H4 (cell line): ENCODE results near the gene TMEM207. TPM values are rescaled to one million over a fixed set of nuclear protein-coding genes. Genes with fewer than 3 reads are reported as not detected.
A peak's percentile ranks its signal among the peaks of the same experiment; 100 is the strongest.

Experiments
- DNase-seq: peaks from one replicate; pipeline ENCODE4 v3.0.0-alpha.2; 2015; ENCODE audit warnings: low spot score
- total RNA-seq: library from RNA; depleted of rRNA; stranded (reverse); fragments of >200 nt; shearing (Covaris generic); gene quantifications from 2 replicates; pipeline ENCODE4 v1.2.3, GENCODE V29; 2014

TMEM207 gene
- total RNA-seq, 1 experiment from 2014 or later: not detected

- no peak for DNase-seq
These were observed 5.0 kb downstream of the TMEM207 start for GRCh38 chr3:190444576-190445145.

DNA sequence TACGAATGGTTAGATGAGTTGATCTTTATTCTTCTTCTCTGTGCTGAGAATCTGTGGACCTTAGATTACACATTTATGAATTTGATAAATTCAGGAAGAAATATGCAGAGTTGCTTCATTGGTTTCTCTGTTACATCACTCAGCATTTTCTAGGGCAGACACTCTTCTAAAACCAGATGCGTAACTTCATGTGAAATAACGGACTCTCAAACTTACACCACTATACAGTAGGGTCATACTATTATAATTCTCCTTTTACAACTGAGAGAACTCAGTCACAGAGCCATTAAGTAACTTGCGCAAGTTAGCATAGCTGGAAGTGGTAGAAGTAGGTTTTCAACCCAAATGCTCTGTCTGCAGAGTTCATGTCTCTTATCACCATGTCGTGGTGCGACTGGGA is 5.7 kb downstream of the TMEM207 start:
- DNase-seq: no peak

- DNase-seq: peak; percentile 28
These were observed 6.4 kb downstream of the TMEM207 start for GRCh38 chr3:190443257-190443656.

- DNase-seq: no peak
These were observed 7.5 kb downstream of the TMEM207 start for GRCh38 chr3:190442240-190442639.

GRCh38 chr3:190436331-190436730 is 13.4 kb downstream of the TMEM207 start:
- no peak for DNase-seq

GRCh38 chr3:190435618-190436017 is 14.1 kb downstream of the TMEM207 start:
- DNase-seq: no peak

GRCh38 chr3:190433626-190434025 is 16.1 kb downstream of the TMEM207 start:
- DNase-seq: no peak

DNA sequence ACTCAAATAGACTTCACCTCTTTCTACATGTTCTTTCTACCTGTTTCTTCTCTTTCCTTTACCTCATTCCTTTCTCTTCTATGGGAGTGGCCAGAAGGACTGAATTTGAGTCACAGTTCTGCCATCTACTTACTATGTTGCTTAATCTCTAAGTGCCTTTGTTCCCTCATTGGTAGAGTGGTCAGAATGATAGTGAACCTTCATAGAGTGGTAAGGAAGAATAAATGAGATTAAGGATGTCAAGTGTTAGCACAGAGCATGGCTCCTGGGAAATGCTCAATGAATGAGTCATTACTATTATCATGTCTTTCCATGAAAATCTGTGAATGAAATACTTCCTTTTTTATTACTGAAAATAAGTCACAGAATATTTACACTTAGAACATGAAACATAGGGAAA is 17.5 kb downstream of the TMEM207 start:
- DNase-seq: no peak

DNA sequence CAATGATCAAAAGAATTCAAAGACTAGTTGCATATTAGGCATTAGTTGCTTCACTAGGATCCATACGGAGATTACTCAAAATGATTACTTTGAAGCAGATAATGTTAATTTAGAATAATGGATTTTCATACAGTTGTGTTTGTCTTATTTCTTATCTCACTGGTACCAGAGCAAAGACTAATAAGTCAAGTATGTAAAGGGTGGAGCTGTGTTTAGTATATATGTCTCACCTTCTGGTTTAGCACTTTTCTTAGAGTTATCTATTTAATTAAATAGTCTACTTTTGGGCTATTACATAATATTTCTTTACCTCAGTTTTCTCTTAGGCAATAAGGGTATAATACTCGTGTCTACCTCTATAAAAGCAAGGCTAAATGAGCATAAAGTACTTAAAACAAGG is 18.8 kb downstream of the TMEM207 start:
- no peak for DNase-seq

DNA sequence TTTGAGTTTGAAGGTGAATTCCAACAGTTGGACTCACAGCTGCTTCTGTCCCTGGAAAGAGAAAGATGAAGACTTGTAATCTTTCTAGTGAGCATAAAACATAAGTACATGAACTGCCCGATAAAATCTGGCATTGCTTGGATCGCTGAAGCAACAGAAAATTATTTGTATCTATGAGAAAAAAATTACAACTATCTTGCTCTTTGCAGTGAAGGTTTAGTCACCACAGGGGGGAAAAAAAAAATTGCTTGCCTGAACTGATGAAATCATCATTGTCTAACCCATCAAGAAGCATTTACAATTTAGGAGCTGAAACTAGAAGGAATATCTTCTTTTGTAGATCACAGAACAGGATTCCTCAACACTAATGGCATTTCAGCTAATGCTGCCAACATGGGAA is 20.0 kb downstream of the TMEM207 start:
- DNase-seq: no peak

DNA sequence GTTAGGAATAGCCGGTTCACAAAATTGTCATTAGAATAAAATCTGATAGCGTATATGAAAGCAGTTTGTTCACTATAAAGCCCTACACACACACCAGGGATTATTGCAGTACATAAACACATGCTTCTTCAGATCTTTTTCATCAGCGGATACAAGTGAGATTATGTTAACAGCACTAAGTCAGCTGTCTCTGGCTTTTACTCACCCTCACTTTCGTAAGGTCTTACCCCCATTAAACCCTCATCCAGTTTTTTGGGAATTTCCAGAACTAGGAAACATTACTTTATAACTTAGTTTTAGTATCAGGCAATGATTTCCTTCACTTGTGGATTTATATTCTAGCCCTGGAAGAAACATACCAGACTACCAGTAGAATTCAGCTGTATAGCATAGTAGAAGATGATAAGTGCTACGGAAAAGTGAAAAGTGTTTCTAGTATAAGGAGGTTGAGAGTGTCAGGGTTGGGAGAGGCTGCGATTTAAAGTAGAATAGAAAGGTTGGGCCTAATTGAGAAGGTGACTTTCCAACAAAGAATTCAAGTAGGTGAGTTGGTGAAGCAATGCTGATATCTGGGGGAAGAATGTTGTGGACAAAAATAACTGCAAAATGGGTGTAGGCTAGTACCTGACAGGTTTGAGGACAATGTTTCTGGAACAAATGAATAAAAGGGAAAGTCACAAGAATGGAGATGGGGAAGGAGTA is 22.7 kb downstream of the TMEM207 start:
- DNase-seq: no peak

DNA sequence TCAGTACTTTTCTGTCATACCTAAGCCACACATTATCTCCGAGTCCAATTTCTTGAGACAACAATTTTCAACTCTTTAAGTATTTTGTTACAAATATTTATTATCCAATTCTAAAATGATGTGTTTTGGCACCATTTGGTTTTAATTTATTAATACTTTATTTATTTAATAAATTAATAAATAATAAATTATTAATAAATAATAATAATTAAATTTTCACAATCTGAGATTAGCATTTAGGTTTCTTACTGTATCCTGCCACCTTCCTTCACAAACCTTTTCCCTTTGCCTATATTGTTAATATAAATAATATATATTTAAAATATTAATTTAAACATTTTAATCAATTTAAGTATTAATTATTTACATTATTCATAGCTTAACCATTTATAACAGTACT is 23.9 kb downstream of the TMEM207 start:
- DNase-seq: no peak

GRCh38 chr3:190424478-190425439 is 24.9 kb downstream of the TMEM207 start:
- DNase-seq: peak; percentile 83

- no peak for DNase-seq
These were observed 25.6 kb downstream of the TMEM207 start for GRCh38 chr3:190424108-190424477.

DNA sequence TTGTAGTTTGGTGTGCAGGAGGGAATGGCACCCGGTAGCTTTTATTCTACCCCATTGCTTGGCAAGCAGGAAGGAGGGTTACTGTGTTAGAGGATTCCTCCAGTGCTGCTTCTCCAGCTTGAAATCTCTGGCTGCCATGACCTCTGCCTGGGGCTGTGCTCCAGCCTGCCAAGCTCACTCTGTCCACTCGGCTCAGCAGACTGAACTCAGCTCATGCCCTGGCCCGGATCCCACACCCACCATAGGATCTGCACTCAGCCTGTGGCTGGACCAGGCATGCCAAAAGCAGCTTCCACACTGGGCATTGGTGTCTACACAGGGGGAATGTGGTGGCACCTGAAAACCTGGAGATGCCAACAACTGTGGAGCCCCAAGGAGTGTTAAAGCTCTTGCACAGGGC is 35.4 kb downstream of the TMEM207 start:
- no peak for DNase-seq

DNA sequence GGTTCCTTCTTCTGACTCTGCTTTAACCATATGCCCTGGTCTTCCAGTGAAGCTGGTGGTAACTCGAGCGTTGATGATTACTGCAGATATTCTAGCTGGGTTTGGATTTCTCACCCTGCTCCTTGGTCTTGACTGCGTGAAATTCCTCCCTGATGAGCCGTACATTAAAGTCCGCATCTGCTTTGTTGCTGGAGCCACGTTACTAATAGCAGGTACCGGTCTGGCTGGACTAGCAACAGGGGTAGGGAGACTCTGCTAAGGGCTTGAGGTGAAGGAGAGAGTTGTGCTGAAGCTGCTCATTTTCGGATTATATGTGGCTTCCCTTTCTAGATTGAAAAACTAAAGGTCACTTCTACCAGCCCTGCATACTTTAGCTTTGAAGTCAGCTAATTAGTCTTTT is 45.0 kb downstream of the TMEM207 start:
- no peak for DNase-seq

DNA sequence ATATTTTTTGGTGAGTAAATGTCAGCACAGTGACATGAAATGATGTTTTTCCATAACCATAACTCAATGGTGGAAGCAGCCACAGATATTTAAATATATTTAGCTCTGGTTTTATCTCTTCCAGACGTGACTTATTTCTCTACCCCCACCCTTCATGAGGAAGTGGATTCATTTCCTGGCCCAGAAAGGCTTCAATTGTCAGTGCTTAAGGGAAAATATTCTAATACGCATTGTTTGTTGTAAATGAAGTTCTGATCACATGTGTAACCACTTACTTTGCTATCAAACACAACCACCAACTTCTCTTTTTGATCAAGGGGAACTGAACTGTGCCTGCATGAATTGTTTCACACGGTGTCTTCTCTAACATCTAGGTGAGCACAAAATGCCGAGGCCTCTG is 47.7 kb downstream of the TMEM207 start:
- DNase-seq: no peak

DNA sequence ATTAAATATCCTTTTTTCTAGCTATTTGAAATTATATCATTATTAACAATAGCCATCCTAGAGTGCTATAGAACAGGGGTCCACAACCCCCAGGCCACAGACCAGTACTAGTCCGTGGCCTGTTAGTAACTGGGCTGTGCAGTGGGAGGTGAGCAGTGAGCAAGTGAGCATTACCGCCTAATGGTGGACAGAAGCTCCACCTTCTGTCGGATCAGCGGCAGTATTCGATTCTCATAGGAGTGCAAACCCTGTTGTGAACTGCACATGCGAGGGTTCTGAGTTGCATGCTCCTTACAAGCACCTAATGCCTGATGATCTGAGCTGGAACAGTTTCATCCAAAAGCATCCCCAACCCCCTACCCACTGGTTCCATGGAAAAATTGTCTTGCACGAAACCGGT is 50.0 kb downstream of the TMEM207 start:
- DNase-seq: no peak

GRCh38 chr3:190397889-190398288 is 51.8 kb downstream of the TMEM207 start:
- no peak for DNase-seq

DNA sequence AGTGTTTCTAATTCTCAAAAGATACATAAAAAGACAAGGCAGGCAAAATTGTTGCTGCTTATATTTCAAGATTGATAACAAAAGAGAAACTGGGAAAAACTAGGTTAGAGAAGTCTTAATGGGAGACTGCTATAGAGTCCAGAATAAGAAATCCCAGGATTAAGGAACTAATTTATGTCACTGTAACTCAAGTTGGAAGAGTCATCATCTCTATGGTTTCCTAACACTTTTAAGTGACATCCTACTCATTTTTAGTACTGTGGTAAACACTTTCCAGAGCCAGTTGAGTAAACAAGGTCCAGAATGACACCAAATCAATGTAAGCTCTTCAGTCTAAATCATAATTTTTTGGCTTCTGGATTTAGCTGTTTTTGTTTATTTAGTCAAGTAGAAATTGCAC is 53.7 kb downstream of the TMEM207 start:
- no peak for DNase-seq

- DNase-seq: no peak
These were observed 61.0 kb downstream of the TMEM207 start for GRCh38 chr3:190388703-190389102.

GRCh38 chr3:190387578-190388213 is 62.0 kb downstream of the TMEM207 start, which contains the start of gene CLDN16:
Gene CLDN16 (plus strand): TSS chr3:190388163. CDS start chr3:190388330, 167 bp downstream.
- DNase-seq: no peak
